ENCODE data around the gene AP5S1. TPM values are rescaled to one million over a fixed set of nuclear protein-coding genes. Genes with fewer than 3 reads are reported as not detected.
A peak's percentile ranks its signal among the peaks of the same experiment; 100 is the strongest.

Gene AP5S1
- total and polyA plus RNA-seq, 2 of the 13 experiments (the other 11 are each of a cell fraction or from before 2014, with no cell fraction given), result 7.9 to 23.2 TPM

DNA sequence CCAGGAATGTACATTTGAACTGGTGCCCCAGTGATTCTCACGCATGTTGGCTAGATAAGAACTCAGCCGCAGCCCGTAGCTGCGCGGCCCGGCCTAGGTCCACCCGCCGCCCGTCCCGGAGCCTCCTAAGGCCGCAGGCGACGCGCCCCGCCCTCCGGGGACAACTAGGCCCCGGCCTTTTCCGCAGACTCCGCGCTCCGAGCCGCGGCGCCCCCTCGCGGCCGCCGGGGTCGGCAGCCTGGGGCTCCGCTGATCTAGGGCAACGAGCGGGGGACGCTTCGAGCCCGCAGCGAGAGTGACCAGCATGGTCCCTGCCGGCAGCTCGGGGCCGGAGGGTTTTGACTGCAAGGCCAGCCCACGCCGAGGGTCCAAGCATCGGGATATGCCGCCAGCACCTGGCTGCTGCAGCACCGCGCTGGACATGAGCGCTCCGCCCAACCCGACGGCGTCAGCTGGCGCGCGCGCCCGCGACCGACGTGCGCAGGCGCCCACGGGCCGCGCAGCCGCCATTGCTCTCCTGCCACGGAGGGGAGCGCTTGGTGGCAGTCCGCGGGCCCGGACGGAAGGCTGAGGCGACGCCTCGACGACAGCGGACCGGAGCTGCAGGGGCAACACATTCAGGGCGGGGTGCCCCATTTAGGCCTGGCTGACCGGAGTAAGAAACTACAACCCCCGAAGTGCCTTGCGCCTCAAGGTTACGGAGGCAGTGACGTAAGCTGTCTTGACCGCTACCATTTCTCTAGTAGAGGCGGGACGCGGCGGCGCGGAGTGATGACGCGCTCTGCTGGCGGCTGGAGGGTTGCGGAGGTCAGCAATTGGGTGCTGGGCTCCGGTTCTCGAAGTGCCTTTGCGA is at the start of gene AP5S1 (continued):
- TF ChIP-seq, protein P1, sequence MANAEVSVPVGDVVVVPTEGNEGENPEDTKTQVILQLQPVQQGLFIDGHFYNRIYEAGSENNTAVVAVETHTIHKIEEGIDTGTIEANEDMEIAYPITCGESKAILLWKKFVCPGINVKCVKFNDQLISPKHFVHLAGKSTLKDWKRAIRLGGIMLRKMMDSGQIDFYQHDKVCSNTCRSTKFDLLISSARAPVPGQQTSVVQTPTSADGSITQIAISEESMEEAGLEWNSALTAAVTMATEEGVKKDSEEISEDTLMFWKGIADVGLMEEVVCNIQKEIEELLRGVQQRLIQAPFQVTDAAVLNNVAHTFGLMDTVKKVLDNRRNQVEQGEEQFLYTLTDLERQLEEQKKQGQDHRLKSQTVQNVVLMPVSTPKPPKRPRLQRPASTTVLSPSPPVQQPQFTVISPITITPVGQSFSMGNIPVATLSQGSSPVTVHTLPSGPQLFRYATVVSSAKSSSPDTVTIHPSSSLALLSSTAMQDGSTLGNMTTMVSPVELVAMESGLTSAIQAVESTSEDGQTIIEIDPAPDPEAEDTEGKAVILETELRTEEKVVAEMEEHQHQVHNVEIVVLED (CRISPR knock-in tag; IDR thresholded peaks at IDR 0.05; ENCODE audit: borderline replicate concordance), result peak; percentile 98
- TF ChIP-seq ZNF232 (CRISPR knock-in tag; IDR thresholded peaks at IDR 0.05; ENCODE audit: borderline replicate concordance) (peak; percentile 93), ZNF724P (CRISPR knock-in tag; IDR thresholded peaks at IDR 0.05; ENCODE audit: borderline replicate concordance) (peak; percentile 78; the same call in 1 of the 2 replicates), ZNF225 (CRISPR knock-in tag; IDR thresholded peaks at IDR 0.05) (peak; percentile 98)
- TF ChIP-seq, protein P2, sequence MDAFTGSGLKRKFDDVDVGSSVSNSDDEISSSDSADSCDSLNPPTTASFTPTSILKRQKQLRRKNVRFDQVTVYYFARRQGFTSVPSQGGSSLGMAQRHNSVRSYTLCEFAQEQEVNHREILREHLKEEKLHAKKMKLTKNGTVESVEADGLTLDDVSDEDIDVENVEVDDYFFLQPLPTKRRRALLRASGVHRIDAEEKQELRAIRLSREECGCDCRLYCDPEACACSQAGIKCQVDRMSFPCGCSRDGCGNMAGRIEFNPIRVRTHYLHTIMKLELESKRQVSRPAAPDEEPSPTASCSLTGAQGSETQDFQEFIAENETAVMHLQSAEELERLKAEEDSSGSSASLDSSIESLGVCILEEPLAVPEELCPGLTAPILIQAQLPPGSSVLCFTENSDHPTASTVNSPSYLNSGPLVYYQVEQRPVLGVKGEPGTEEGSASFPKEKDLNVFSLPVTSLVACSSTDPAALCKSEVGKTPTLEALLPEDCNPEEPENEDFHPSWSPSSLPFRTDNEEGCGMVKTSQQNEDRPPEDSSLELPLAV (CRISPR knock-in tag; conservative IDR thresholded peaks at IDR 0.05; ENCODE audit: low read depth), result peak; percentile 86; the same call in 1 of the 2 replicates
- TF ChIP-seq, protein P3, sequence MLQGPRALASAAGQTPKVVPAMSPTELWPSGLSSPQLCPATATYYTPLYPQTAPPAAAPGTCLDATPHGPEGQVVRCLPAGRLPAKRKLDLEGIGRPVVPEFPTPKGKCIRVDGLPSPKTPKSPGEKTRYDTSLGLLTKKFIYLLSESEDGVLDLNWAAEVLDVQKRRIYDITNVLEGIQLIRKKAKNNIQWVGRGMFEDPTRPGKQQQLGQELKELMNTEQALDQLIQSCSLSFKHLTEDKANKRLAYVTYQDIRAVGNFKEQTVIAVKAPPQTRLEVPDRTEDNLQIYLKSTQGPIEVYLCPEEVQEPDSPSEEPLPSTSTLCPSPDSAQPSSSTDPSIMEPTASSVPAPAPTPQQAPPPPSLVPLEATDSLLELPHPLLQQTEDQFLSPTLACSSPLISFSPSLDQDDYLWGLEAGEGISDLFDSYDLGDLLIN (CRISPR knock-in tag; IDR thresholded peaks at IDR 0.05; ENCODE audit: borderline replicate concordance), result peak; percentile 89; the same call in 1 of the 2 replicates

All from HepG2 (cell line).